Activated CD8-positive, alpha-beta memory T cell treated with anti-CD3 and anti-CD28 coated beads for 1 hour (primary cell): ENCODE results near the gene GGTLC2.
"Not testable (repeated sequence)": the region's sequence is repeated elsewhere in the genome, so short reads cannot be mapped to it uniquely, and the experiment has no call there.

Experiments
- DNase-seq, 2 donors: peaks; one replicate each; pipeline ENCODE4 v3.0.0-alpha.2; 2020; ENCODE audit warnings: low read depth in 1 of 2; ENCODE audit errors: extremely low read depth in 1 of 2

GGTLC2 gene

GRCh38 chr22:22667966-22668880 is 23.8 kb downstream of the GGTLC2 start:
- no peak for DNase-seq

- DNase-seq: no peak
These were observed 24.7 kb downstream of the GGTLC2 start for GRCh38 chr22:22669093-22669492.

GRCh38 chr22:22670076-22670795 is 25.8 kb downstream of the GGTLC2 start:
- DNase-seq: no peak

- DNase-seq: no peak
These were observed 27.1 kb downstream of the GGTLC2 start for GRCh38 chr22:22671506-22671905.

GRCh38 chr22:22673099-22673498 is 28.7 kb downstream of the GGTLC2 start:
- no peak for DNase-seq

- DNase-seq: no peak
These were observed 29.2 kb downstream of the GGTLC2 start for GRCh38 chr22:22673628-22674027.

- no peak for DNase-seq
These were observed 30.1 kb downstream of the GGTLC2 start for GRCh38 chr22:22674467-22674866.

- no peak for DNase-seq
These were observed 34.6 kb downstream of the GGTLC2 start for GRCh38 chr22:22678970-22679369.

- no peak for DNase-seq
These were observed 36.0 kb downstream of the GGTLC2 start for GRCh38 chr22:22680396-22680795.

GRCh38 chr22:22681221-22681739 is 36.9 kb downstream of the GGTLC2 start:
- DNase-seq: no peak

GRCh38 chr22:22682196-22682595 is 37.8 kb downstream of the GGTLC2 start:
- no peak for DNase-seq

- no peak for DNase-seq
These were observed 38.6 kb downstream of the GGTLC2 start for GRCh38 chr22:22682807-22683667.

- no peak for DNase-seq
These were observed 39.4 kb downstream of the GGTLC2 start for GRCh38 chr22:22683668-22684361.

GRCh38 chr22:22684580-22685561 is 40.5 kb downstream of the GGTLC2 start:
- no peak for DNase-seq

- no peak for DNase-seq
These were observed 41.2 kb downstream of the GGTLC2 start for GRCh38 chr22:22685586-22685985.

- DNase-seq: not testable (repeated sequence)
These were observed 42.0 kb downstream of the GGTLC2 start for GRCh38 chr22:22686202-22687115.

GRCh38 chr22:22687638-22688500 is 43.5 kb downstream of the GGTLC2 start:
- DNase-seq: no peak
